Nephron progenitor cell (in vitro differentiated cells): ENCODE measurements around the gene LYPD1.

Source experiments
- DNase-seq: peaks from one replicate; pipeline ENCODE4 v3.0.0; 2021
- H3K27ac Mint-ChIP-seq: 2 replicates; pipeline ENCODE4 v1.8.0; 2021; ENCODE audit warnings: mild to moderate bottlenecking, moderate library complexity, mixed read lengths
- H3K27me3 Mint-ChIP-seq: 2 replicates; pipeline ENCODE4 v1.8.0; 2021; ENCODE audit warnings: mild to moderate bottlenecking, low read depth, mixed read lengths; ENCODE audit not compliant: poor library complexity
- H3K36me3 Mint-ChIP-seq: 2 replicates; pipeline ENCODE4 v1.8.0; 2021; ENCODE audit warnings: low read depth, mixed read lengths
- H3K4me1 Mint-ChIP-seq: 2 replicates; pipeline ENCODE4 v1.8.0; 2021; ENCODE audit warnings: mixed read lengths
- H3K4me3 Mint-ChIP-seq: 2 replicates; pipeline ENCODE4 v1.8.0; 2021; ENCODE audit warnings: mild to moderate bottlenecking, moderate library complexity, mixed read lengths
- H3K9me3 Mint-ChIP-seq: 2 replicates; pipeline ENCODE4 v1.8.0; 2021; ENCODE audit warnings: mild to moderate bottlenecking, moderate library complexity, mixed read lengths
- CTCF ChIP-seq: fragments of 200-600 bp; sonication (generic); IDR thresholded peaks from 2 replicates; pipeline ENCODE4 v1.5.0; 2021; ENCODE audit warnings: antibody characterized with exemption

LYPD1 gene

GRCh38 chr2:132618734-132619133, 51.3 kb downstream of the LYPD1 start:
- DNase-seq: no peak
- peaks cover 4% of the 10 kb centered on the region for H3K27me3 Mint-ChIP-seq
- no peak for TF ChIP-seq CTCF
- no peaks in the 10 kb centered on the region for H3K36me3 Mint-ChIP-seq
- H3K4me1 Mint-ChIP-seq: peaks cover 31% of the 10 kb centered on the region
- no peak overlapping the region for H3K4me3 Mint-ChIP-seq
- no peaks in the 10 kb centered on the region for H3K9me3 Mint-ChIP-seq
- no peak overlapping the region for H3K27ac Mint-ChIP-seq

- no peak overlapping the region for H3K4me3 Mint-ChIP-seq
- H3K27me3 Mint-ChIP-seq: peaks cover 4% of the 10 kb centered on the region
- H3K4me1 Mint-ChIP-seq: peaks cover 31% of the 10 kb centered on the region
- no peak overlapping the region for H3K27ac Mint-ChIP-seq
- H3K36me3 Mint-ChIP-seq: no peaks in the 10 kb centered on the region
- H3K9me3 Mint-ChIP-seq: no peaks in the 10 kb centered on the region
- DNase-seq: no peak
- no peak for TF ChIP-seq CTCF
These were observed 52.0 kb downstream of the LYPD1 start for GRCh38 chr2:132617989-132618388.

- no peak for DNase-seq
- H3K4me3 Mint-ChIP-seq: no peak overlapping the region
- H3K4me1 Mint-ChIP-seq: peaks cover 49% of the 10 kb centered on the region
- H3K9me3 Mint-ChIP-seq: no peaks in the 10 kb centered on the region
- no peak for TF ChIP-seq CTCF
- no peak overlapping the region for H3K27ac Mint-ChIP-seq
- H3K36me3 Mint-ChIP-seq: no peaks in the 10 kb centered on the region
- H3K27me3 Mint-ChIP-seq: peaks cover 4% of the 10 kb centered on the region
These were observed 54.5 kb downstream of the LYPD1 start for GRCh38 chr2:132615329-132616085.

- peaks cover 66% of the 10 kb centered on the region for H3K4me1 Mint-ChIP-seq
These were observed 58.3 kb downstream of the LYPD1 start for GRCh38 chr2:132611719-132612118.

GRCh38 chr2:132609101-132609890, 60.7 kb downstream of the LYPD1 start:
- peak overlapping the region; percentile 5 for H3K27ac Mint-ChIP-seq
- no peak overlapping the region for H3K4me3 Mint-ChIP-seq
- TF ChIP-seq CTCF: no peak
- no peak for DNase-seq
- H3K9me3 Mint-ChIP-seq: no peaks in the 10 kb centered on the region
- peaks cover 3% of the 10 kb centered on the region for H3K27me3 Mint-ChIP-seq
- no peaks in the 10 kb centered on the region for H3K36me3 Mint-ChIP-seq
- H3K4me1 Mint-ChIP-seq: peaks cover 75% of the 10 kb centered on the region

More at GRCh38 chr2:132611719-132612118, 58.3 kb downstream of the LYPD1 start:
- no peaks in the 10 kb centered on the region for H3K36me3 Mint-ChIP-seq
- no peaks in the 10 kb centered on the region for H3K27me3 Mint-ChIP-seq
- no peak for TF ChIP-seq CTCF
- no peaks in the 10 kb centered on the region for H3K9me3 Mint-ChIP-seq
- no peak overlapping the region for H3K4me3 Mint-ChIP-seq
- no peak overlapping the region for H3K27ac Mint-ChIP-seq
- no peak for DNase-seq
